Suprapubic skin (tissue), 3 donors: ENCODE results near the gene CDYL2.

Experiments used
- CTCF ChIP-seq, 2 donors: fragments of 200-600 bp in 1 of 2; fragments of 450-650 bp in 1 of 2; sonication (generic) in 1 of 2; IDR thresholded peaks; one replicate each; pipeline ENCODE4 v1.5.1; 2016 to 2019; ENCODE audit warnings: antibody characterized with exemption in 2 of 2, mild to moderate bottlenecking in 1 of 2, moderate library complexity in 1 of 2
- EP300 ChIP-seq: sonication (generic); formaldehyde crosslinking; IDR thresholded peaks from one replicate; pipeline ENCODE4 v1.6.1; 2017; ENCODE audit warnings: antibody characterized with exemption
- POLR2A ChIP-seq, 2 donors: fragments of 450-650 bp; IDR thresholded peaks; one replicate each; pipeline ENCODE4 v1.6.1; 2017; ENCODE audit warnings: antibody characterized with exemption in 2 of 2, mild to moderate bottlenecking in 2 of 2, moderate library complexity in 2 of 2

GRCh38 chr16:80846680-80847079, 42.3 kb upstream of the CDYL2 start:
- TF ChIP-seq CTCF (IDR thresholded peaks at IDR 0.05) (no peak), POLR2A (IDR thresholded peaks at IDR 0.05) (no peak), EP300 (no peak)
